HL-60 (cell line): ENCODE measurements around the gene NFIA.

Source experiments
- CTCF ChIP-seq: IDR thresholded peaks from one replicate; pipeline ENCODE4 v1.5.1; 2011; ENCODE audit warnings: low read length, control low read depth, inconsistent platforms; ENCODE audit not compliant: insufficient read depth
- GABPA ChIP-seq: IDR thresholded peaks from 2 replicates; pipeline ENCODE4 v1.6.1; 2012; ENCODE audit warnings: low read depth
- POLR2AphosphoS5 ChIP-seq: IDR thresholded peaks from 2 replicates; pipeline ENCODE4 v1.6.1; 2012; ENCODE audit warnings: low read depth
- REST ChIP-seq: IDR thresholded peaks from 2 replicates; pipeline ENCODE4 v1.6.1; 2012; ENCODE audit warnings: low read depth; ENCODE audit not compliant: insufficient replicate concordance
- SPI1 ChIP-seq: IDR thresholded peaks from 2 replicates; pipeline ENCODE4 v1.6.1; 2012; ENCODE audit warnings: low read depth, mild to moderate bottlenecking, borderline replicate concordance

DNA sequence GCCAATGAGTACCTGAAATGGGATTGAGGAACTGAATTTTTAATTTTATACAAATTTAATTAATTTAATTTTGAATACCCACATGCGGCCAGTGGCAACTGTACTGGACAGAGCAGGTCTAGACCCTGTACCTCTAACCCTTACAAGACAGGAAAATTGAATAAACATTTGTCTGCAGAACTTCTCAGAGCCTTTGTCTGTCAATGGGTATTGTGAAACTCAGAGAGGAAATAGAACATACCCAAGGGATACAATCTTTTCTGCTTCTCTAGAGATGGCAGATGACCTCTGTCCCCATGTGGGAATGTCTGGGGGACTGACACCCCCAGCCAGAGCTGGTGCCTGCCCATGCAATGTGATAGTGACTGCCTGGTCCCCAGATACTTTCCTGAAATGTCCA, 421.9 kb downstream of the NFIA start:
- TF ChIP-seq CTCF = no peak
- TF ChIP-seq POLR2AphosphoS5 = no peak
- TF ChIP-seq REST = no peak
- no peak for TF ChIP-seq GABPA
- no peak for TF ChIP-seq SPI1
